ENCODE results near the gene MPHOSPH6. TPM values are rescaled to one million over a fixed set of nuclear protein-coding genes. Genes with fewer than 3 reads are reported as not detected.
"Not testable (repeated sequence)": the region's sequence is repeated elsewhere in the genome, so short reads cannot be mapped to it uniquely, and the experiment has no call there.

Gene MPHOSPH6
- total RNA-seq (10 to 100 TPM; 27.5 to 40.3 TPM), polyA plus RNA-seq (ENCODE audit: insufficient read length in 2 of 2) (10 to 100 TPM; 56.6 to 61.7 TPM)
- long read RNA-seq, donor 1, transcript MPHOSPH6-201 (5 exons, 1,103 nt), result major isoform, 30 of 39 reads
- long read RNA-seq, donor 1, partial matches to known transcripts, result 5 of 39 reads
- long read RNA-seq, donor 1, other reads (novel, unspliced or antisense), result 0 of 39 reads
- long read RNA-seq, donor 2, transcript MPHOSPH6-207 (2 exons, 392 nt), result minor isoform, 5 of 14 reads
- long read RNA-seq, donor 2, transcript MPHOSPH6-201 (5 exons, 1,103 nt), result major isoform, 7 of 14 reads
- long read RNA-seq, donor 2, partial matches to known transcripts, result 0 of 14 reads
- long read RNA-seq, donor 2, other reads (novel, unspliced or antisense), result 0 of 14 reads
- long read RNA-seq, donor 3, transcript MPHOSPH6-201 (5 exons, 1,103 nt), result major isoform, 10 of 13 reads
- long read RNA-seq, donor 3, partial matches to known transcripts, result 0 of 13 reads
- long read RNA-seq, donor 3, other reads (novel, unspliced or antisense), result 0 of 13 reads
- long read RNA-seq, donor 4, transcript MPHOSPH6-201 (5 exons, 1,103 nt), result major isoform, 16 of 20 reads
- long read RNA-seq, donor 4, partial matches to known transcripts, result 0 of 20 reads
- long read RNA-seq, donor 4, other reads (novel, unspliced or antisense), result 0 of 20 reads

- 0% methylated on average over 86 of the region's 89 CpGs for WGBS (ENCODE audit: insufficient coverage)
- peaks cover 3% of the 10 kb centered on the region for H3K27me3 ChIP-seq (ENCODE audit: control insufficient read depth, insufficient read depth, low read length)
- H3K9me3 ChIP-seq (ENCODE audit: control insufficient read depth, insufficient read depth, low read length), result no peaks in the 10 kb centered on the region
- peak within 1 kb of the TSS; percentile 92 for H3K27ac ChIP-seq (ENCODE audit: low read depth, low read length)
- DNase-seq (ENCODE audit: low read depth in 4 of 6, low spot score in 6 of 6), result peak; percentile 80 to 98 (median 88)
- peaks cover 1% of the 10 kb centered on the region for H3K36me3 ChIP-seq (ENCODE audit: control insufficient read depth, insufficient read depth, low read length)
- H3K4me1 ChIP-seq (ENCODE audit: control insufficient read depth, insufficient read depth, low read length), result peaks cover 15% of the 10 kb centered on the region
- H3K4me3 ChIP-seq (ENCODE audit: low read depth, low read length), result peak within 1 kb of the TSS; percentile 81
Observed at GRCh38 chr16:82169861-82170845, at the start of gene MPHOSPH6. MPHOSPH6 (minus strand) TSS chr16:82170224; CDS start chr16:82170175, 49 bp downstream.

- Histone ChIP-seq H3K27me3 (ENCODE audit: control insufficient read depth, insufficient read depth, low read length) (no peaks in the 10 kb centered on the region), H3K9me3 (ENCODE audit: control insufficient read depth, insufficient read depth, low read length) (no peaks in the 10 kb centered on the region), H3K27ac (ENCODE audit: low read depth, low read length) (no peak overlapping the region), H3K36me3 (ENCODE audit: control insufficient read depth, insufficient read depth, low read length) (no peaks in the 10 kb centered on the region), H3K4me3 (ENCODE audit: low read depth, low read length) (no peak overlapping the region), H3K4me1 (ENCODE audit: control insufficient read depth, insufficient read depth, low read length) (no peaks in the 10 kb centered on the region)
- 70% methylated on average over 9 of the region's 12 CpGs for WGBS (ENCODE audit: insufficient coverage)
- no peak for DNase-seq (ENCODE audit: low read depth in 4 of 6, low spot score in 6 of 6)
Observed at GRCh38 chr16:82219298-82219697, 49.3 kb upstream of the MPHOSPH6 start.

GRCh38 chr16:82209314-82209713 lies 39.3 kb upstream of the MPHOSPH6 start:
- not testable (repeated sequence) for H3K4me1 ChIP-seq (ENCODE audit: control insufficient read depth, insufficient read depth, low read length); H3K9me3 ChIP-seq (ENCODE audit: control insufficient read depth, insufficient read depth, low read length); DNase-seq (ENCODE audit: low read depth in 4 of 6, low spot score in 6 of 6); H3K4me3 ChIP-seq (ENCODE audit: low read depth, low read length); H3K27ac ChIP-seq (ENCODE audit: low read depth, low read length); H3K36me3 ChIP-seq (ENCODE audit: control insufficient read depth, insufficient read depth, low read length); H3K27me3 ChIP-seq (ENCODE audit: control insufficient read depth, insufficient read depth, low read length)
- 93% methylated on average over 6 of the region's 9 CpGs for WGBS (ENCODE audit: insufficient coverage)

- Histone ChIP-seq H3K27me3 (ENCODE audit: control insufficient read depth, insufficient read depth, low read length) (no peaks in the 10 kb centered on the region), H3K27ac (ENCODE audit: low read depth, low read length) (no peak overlapping the region), H3K9me3 (ENCODE audit: control insufficient read depth, insufficient read depth, low read length) (no peaks in the 10 kb centered on the region), H3K4me1 (ENCODE audit: control insufficient read depth, insufficient read depth, low read length) (no peaks in the 10 kb centered on the region), H3K36me3 (ENCODE audit: control insufficient read depth, insufficient read depth, low read length) (no peaks in the 10 kb centered on the region), H3K4me3 (ENCODE audit: low read depth, low read length) (no peak overlapping the region)
- no peak for DNase-seq (ENCODE audit: low read depth in 4 of 6, low spot score in 6 of 6)
Observed at GRCh38 chr16:82203198-82203597, 33.2 kb upstream of the MPHOSPH6 start.

GRCh38 chr16:82201926-82202325 lies 31.9 kb upstream of the MPHOSPH6 start:
- DNase-seq (ENCODE audit: low read depth in 4 of 6, low spot score in 6 of 6), result peak in 5 of 6 donors; percentile 15 to 85 (median 35)
- Histone ChIP-seq H3K4me1 (ENCODE audit: control insufficient read depth, insufficient read depth, low read length) (no peaks in the 10 kb centered on the region), H3K27me3 (ENCODE audit: control insufficient read depth, insufficient read depth, low read length) (no peaks in the 10 kb centered on the region), H3K27ac (ENCODE audit: low read depth, low read length) (no peak overlapping the region), H3K4me3 (ENCODE audit: low read depth, low read length) (no peak overlapping the region), H3K9me3 (ENCODE audit: control insufficient read depth, insufficient read depth, low read length) (no peaks in the 10 kb centered on the region), H3K36me3 (ENCODE audit: control insufficient read depth, insufficient read depth, low read length) (no peaks in the 10 kb centered on the region)
- WGBS (ENCODE audit: insufficient coverage), result no CpG with 5 or more reads among the region's 1 CpG

GRCh38 chr16:82201351-82201750 lies 31.3 kb upstream of the MPHOSPH6 start:
- WGBS (ENCODE audit: insufficient coverage), result no CpG with 5 or more reads among the region's 2 CpGs
- no peaks in the 10 kb centered on the region for H3K4me1 ChIP-seq (ENCODE audit: control insufficient read depth, insufficient read depth, low read length)

GRCh38 chr16:82199209-82199608 lies 29.2 kb upstream of the MPHOSPH6 start:
- Histone ChIP-seq H3K36me3 (ENCODE audit: control insufficient read depth, insufficient read depth, low read length) (no peaks in the 10 kb centered on the region), H3K9me3 (ENCODE audit: control insufficient read depth, insufficient read depth, low read length) (no peaks in the 10 kb centered on the region), H3K27ac (ENCODE audit: low read depth, low read length) (no peak overlapping the region), H3K27me3 (ENCODE audit: control insufficient read depth, insufficient read depth, low read length) (no peaks in the 10 kb centered on the region), H3K4me3 (ENCODE audit: low read depth, low read length) (no peak overlapping the region), H3K4me1 (ENCODE audit: control insufficient read depth, insufficient read depth, low read length) (no peaks in the 10 kb centered on the region)
- 85% methylated on average over 1 of the region's 1 CpG for WGBS (ENCODE audit: insufficient coverage)
- DNase-seq (ENCODE audit: low read depth in 4 of 6, low spot score in 6 of 6), result no peak

More at GRCh38 chr16:82201351-82201750, 31.3 kb upstream of the MPHOSPH6 start:
- H3K27ac ChIP-seq (ENCODE audit: low read depth, low read length), result no peak overlapping the region
- no peak for DNase-seq (ENCODE audit: low read depth in 4 of 6, low spot score in 6 of 6)
- no peaks in the 10 kb centered on the region for H3K27me3 ChIP-seq (ENCODE audit: control insufficient read depth, insufficient read depth, low read length)
- H3K4me3 ChIP-seq (ENCODE audit: low read depth, low read length), result no peak overlapping the region
- H3K9me3 ChIP-seq (ENCODE audit: control insufficient read depth, insufficient read depth, low read length), result no peaks in the 10 kb centered on the region
- no peaks in the 10 kb centered on the region for H3K36me3 ChIP-seq (ENCODE audit: control insufficient read depth, insufficient read depth, low read length)

- DNase-seq (ENCODE audit: low read depth in 4 of 6, low spot score in 6 of 6), result no peak
- no peak overlapping the region for H3K4me3 ChIP-seq (ENCODE audit: low read depth, low read length)
- H3K4me1 ChIP-seq (ENCODE audit: control insufficient read depth, insufficient read depth, low read length), result no peaks in the 10 kb centered on the region
- H3K36me3 ChIP-seq (ENCODE audit: control insufficient read depth, insufficient read depth, low read length), result no peaks in the 10 kb centered on the region
- 85% methylated on average over 6 of the region's 7 CpGs for WGBS (ENCODE audit: insufficient coverage)
- no peaks in the 10 kb centered on the region for H3K27me3 ChIP-seq (ENCODE audit: control insufficient read depth, insufficient read depth, low read length)
- H3K27ac ChIP-seq (ENCODE audit: low read depth, low read length), result no peak overlapping the region
- H3K9me3 ChIP-seq (ENCODE audit: control insufficient read depth, insufficient read depth, low read length), result no peaks in the 10 kb centered on the region
Observed at GRCh38 chr16:82197540-82198240, 27.7 kb upstream of the MPHOSPH6 start.

All from spinal cord (tissue), 10 donors.